H1 (cell line): Measurements from ENCODE around the gene MCUB. TPM values are rescaled to one million over a fixed set of nuclear protein-coding genes. Genes with fewer than 3 reads are reported as not detected.

Experiments used
- CTCF ChIA-PET: fragments of 300-600 bp; sonication (Branson Sonifier 250); formaldehyde crosslinking; loops from one replicate; lab custom pipeline; 2021; ENCODE audit not compliant: partially characterized antibody; lab: Charles Lee
- POLR2A ChIA-PET: fragments of 300-600 bp; sonication (Branson Sonifier 250); formaldehyde crosslinking; loops from one replicate; lab custom pipeline; 2021; ENCODE audit warnings: inconsistent platforms; ENCODE audit not compliant: partially characterized antibody; lab: Charles Lee
- DNase-seq, 2 experiments: peaks; one replicate each; pipeline versions ENCODE4 v3.0.0 to v3.0.0-alpha.2; 2010 to 2022; ENCODE audit warnings: low spot score in 2 of 2, low read depth in 1 of 2, mixed read lengths in 1 of 2
- FAIRE-seq: peaks from 2 replicates; lab custom pipeline; 2011; peaks lifted over from hg19 to GRCh38; lab: Jason Lieb, UNC
- H2AFZ ChIP-seq: 2 replicates; pipeline ENCODE4 v1.8.1; 2012; ENCODE audit warnings: low read length, inconsistent platforms
- H2AK5ac ChIP-seq: 2 replicates; pipeline ENCODE4 v1.6.1; 2013; ENCODE audit warnings: low read depth, low read length
- H2BK120ac ChIP-seq: replicated peaks from 2 replicates; pipeline ENCODE3; 2013; ENCODE audit warnings: low read depth, low read length, inconsistent platforms
- H2BK12ac ChIP-seq: 2 replicates; pipeline ENCODE4 v1.6.1; 2013; ENCODE audit warnings: low read depth, low read length
- H2BK15ac ChIP-seq: 2 replicates; pipeline ENCODE4 v1.6.1; 2013; ENCODE audit warnings: low read length
- H2BK20ac ChIP-seq: 2 replicates; pipeline ENCODE4 v1.6.1; 2013; ENCODE audit warnings: low read length
- H2BK5ac ChIP-seq: 2 replicates; pipeline ENCODE4 v1.6.1; 2013; ENCODE audit warnings: low read depth, low read length
- H3K14ac ChIP-seq: 2 replicates; pipeline ENCODE4 v1.6.1; 2013; ENCODE audit warnings: inconsistent platforms; ENCODE audit not compliant: insufficient read length
- H3K18ac ChIP-seq: 2 replicates; pipeline ENCODE4 v1.6.1; 2013; ENCODE audit warnings: low read length; ENCODE audit errors: extremely low read depth
- H3K23ac ChIP-seq: 2 replicates; pipeline ENCODE4 v1.6.1; 2013; ENCODE audit warnings: inconsistent platforms; ENCODE audit not compliant: insufficient read length
- H3K23me2 ChIP-seq: 2 replicates; pipeline ENCODE4 v1.6.1; 2013; ENCODE audit warnings: low read depth, low read length
- H3K27ac ChIP-seq: 2 replicates; pipeline ENCODE4 v1.6.1; 2011; ENCODE audit warnings: low read depth, low read length, inconsistent platforms
- H3K27me3 ChIP-seq, 4 experiments: replicated peaks in 1 of 4; 1 replicate in 1 of 4; 2 replicates in 3 of 4; pipeline versions ENCODE4 v1.6.1 to v1.8.1; 2011 to 2013; ENCODE audit warnings: low read length in 3 of 4, mild to moderate bottlenecking in 3 of 4, inconsistent platforms in 2 of 4, mixed read lengths in 2 of 4, moderate library complexity in 1 of 4; ENCODE audit not compliant: control insufficient read depth in 3 of 4, insufficient read depth in 3 of 4; ENCODE audit errors: extremely low read depth in 1 of 4
- H3K36me3 ChIP-seq, 4 experiments: 2 replicates each; pipeline versions ENCODE4 v1.6.1 to v1.8.1; 2011 to 2013; ENCODE audit warnings: mild to moderate bottlenecking in 4 of 4, low read length in 3 of 4, moderate library complexity in 2 of 4, control low read depth in 1 of 4, inconsistent platforms in 1 of 4; ENCODE audit not compliant: insufficient read depth in 4 of 4, control insufficient read depth in 2 of 4
- H3K4ac ChIP-seq: replicated peaks from 2 replicates; pipeline ENCODE3; 2013; ENCODE audit warnings: low read length, low read depth, mixed read lengths, inconsistent platforms; ENCODE audit not compliant: insufficient read length
- H3K4me1 ChIP-seq, 4 experiments: replicated peaks in 1 of 4; 1 replicate in 1 of 4; 2 replicates in 3 of 4; pipeline versions ENCODE4 v1.6.1 to v1.8.1; 2011 to 2013; ENCODE audit warnings: low read length in 3 of 4, inconsistent platforms in 2 of 4, mixed read lengths in 1 of 4; ENCODE audit not compliant: insufficient read depth in 4 of 4, control insufficient read depth in 3 of 4
- H3K4me2 ChIP-seq, 2 experiments: 2 replicates each; pipeline versions ENCODE4 v1.6.1 to v1.8.1; 2011 to 2013; ENCODE audit warnings: low read depth in 2 of 2, low read length in 2 of 2, control low read depth in 1 of 2, inconsistent platforms in 1 of 2, mild to moderate bottlenecking in 1 of 2; ENCODE audit not compliant: insufficient read depth in 1 of 2
- H3K4me3 ChIP-seq, 4 experiments: fragments of 200-600, 300-600 bp in 1 of 4; sonication (generic), shearing (Covaris generic), sonication (Bioruptor Twin) in 1 of 4; 2 replicates each; pipeline versions ENCODE4 v1.5.1 to v1.8.1; 2011 to 2016; ENCODE audit warnings: low read length in 4 of 4, low read depth in 3 of 4, control low read depth in 2 of 4, inconsistent platforms in 2 of 4, mild to moderate bottlenecking in 2 of 4, mixed read lengths in 1 of 4, moderate library complexity in 1 of 4; ENCODE audit not compliant: insufficient read depth in 2 of 4; ENCODE audit errors: extremely low read depth in 1 of 4
- H3K56ac ChIP-seq: replicated peaks from 2 replicates; pipeline ENCODE3; 2013; ENCODE audit warnings: low read depth, mild to moderate bottlenecking, mixed read lengths, low read length, inconsistent platforms; ENCODE audit not compliant: insufficient read length
- H3K79me1 ChIP-seq: 2 replicates; pipeline ENCODE4 v1.6.1; 2013; ENCODE audit warnings: low read depth, low read length, control low read depth
- H3K79me2 ChIP-seq, 2 experiments: 2 replicates each; pipeline versions ENCODE4 v1.6.1 to v1.8.1; 2012 to 2013; ENCODE audit warnings: low read length in 2 of 2, mild to moderate bottlenecking in 2 of 2, inconsistent platforms in 1 of 2; ENCODE audit not compliant: insufficient read depth in 2 of 2, control insufficient read depth in 1 of 2
- H3K9ac ChIP-seq, 4 experiments: replicated peaks in 1 of 4; 1 replicate in 1 of 4; 2 replicates in 3 of 4; pipeline versions ENCODE4 v1.6.1 to v1.8.1; 2011 to 2013; ENCODE audit warnings: low read depth in 3 of 4, low read length in 3 of 4, control low read depth in 2 of 4, mild to moderate bottlenecking in 2 of 4, moderate library complexity in 2 of 4, inconsistent platforms in 1 of 4; ENCODE audit errors: extremely low read depth in 1 of 4
- H3K9me3 ChIP-seq, 2 experiments: 2 replicates each; pipeline versions ENCODE4 v1.6.1 to v1.8.1; 2012 to 2013; ENCODE audit warnings: mild to moderate bottlenecking in 2 of 2, moderate library complexity in 2 of 2, control low read depth in 1 of 2, inconsistent platforms in 1 of 2, low read depth in 1 of 2, low read length in 1 of 2, mixed read lengths in 1 of 2; ENCODE audit not compliant: insufficient read depth in 2 of 2
- H4K20me1 ChIP-seq, 2 experiments: replicated peaks in 1 of 2; 2 replicates each; pipeline versions ENCODE3 to v1.8.1; 2011 to 2013; ENCODE audit warnings: inconsistent platforms in 2 of 2, low read length in 2 of 2, mild to moderate bottlenecking in 1 of 2; ENCODE audit not compliant: insufficient read depth in 2 of 2, control insufficient read depth in 1 of 2
- H4K5ac ChIP-seq: 2 replicates; pipeline ENCODE4 v1.6.1; 2013; ENCODE audit warnings: low read length, low read depth, mixed read lengths, inconsistent platforms; ENCODE audit not compliant: insufficient read length
- H4K8ac ChIP-seq: 2 replicates; pipeline ENCODE4 v1.8.0; 2013; ENCODE audit warnings: mild to moderate bottlenecking, moderate library complexity, low read length, inconsistent platforms; ENCODE audit not compliant: insufficient read depth; ENCODE audit errors: extremely low read depth
- H4K91ac ChIP-seq: replicated peaks from 2 replicates; pipeline ENCODE3; 2013; ENCODE audit warnings: low read length, mixed read lengths, inconsistent platforms; ENCODE audit not compliant: insufficient read length
- ASH2L ChIP-seq: fragments of 200-600, 300-600 bp; sonication (generic); IDR thresholded peaks from one replicate; pipeline ENCODE4 v1.7.1; 2017; ENCODE audit warnings: low read length
- CBX5 ChIP-seq: fragments of 300-800, 300-1000 bp; sonication (generic); IDR thresholded peaks from 2 replicates; pipeline ENCODE4 v1.7.1; 2016; ENCODE audit warnings: antibody characterized with exemption, low read length, low read depth
- CHD1 ChIP-seq: IDR thresholded peaks from 2 replicates; pipeline ENCODE4 v1.6.1; 2012; ENCODE audit warnings: low read depth, low read length, improper control_type of control experiment
- EP300 ChIP-seq, 2 experiments: IDR thresholded peaks; 1 replicate in 1 of 2; 2 replicates in 1 of 2; pipeline ENCODE4 v1.6.1; 2011 to 2012; ENCODE audit warnings: low read depth in 2 of 2, low read length in 2 of 2, mild to moderate bottlenecking in 2 of 2, borderline replicate concordance in 1 of 2, inconsistent platforms in 1 of 2, moderate library complexity in 1 of 2
- FOSL1 ChIP-seq: IDR thresholded peaks from 2 replicates; pipeline ENCODE4 v1.6.1; 2011; ENCODE audit warnings: mild to moderate bottlenecking, low read depth, low read length, moderate library complexity; ENCODE audit not compliant: insufficient read depth
- JUND ChIP-seq: IDR thresholded peaks from 2 replicates; pipeline ENCODE4 v1.6.1; 2011; ENCODE audit warnings: mild to moderate bottlenecking, improper control_type of control experiment, low read length
- KDM4A ChIP-seq: IDR thresholded peaks from one replicate; pipeline ENCODE4 v1.7.1; 2012; ENCODE audit warnings: low read depth, mild to moderate bottlenecking, moderate library complexity, low read length, inconsistent platforms; ENCODE audit not compliant: severe bottlenecking
- NANOG ChIP-seq: IDR thresholded peaks from 2 replicates; pipeline ENCODE4 v1.6.1; 2011; ENCODE audit warnings: low read length, low read depth, mild to moderate bottlenecking, inconsistent platforms; ENCODE audit not compliant: insufficient read depth, poor library complexity, severe bottlenecking
- RBBP5 ChIP-seq: IDR thresholded peaks from 2 replicates; pipeline ENCODE4 v1.7.1; 2012; ENCODE audit warnings: low read depth, mild to moderate bottlenecking, inconsistent platforms, low read length, moderate library complexity, borderline replicate concordance
- SIN3A ChIP-seq, 2 experiments: IDR thresholded peaks in 1 of 2; conservative IDR thresholded peaks in 1 of 2; 2 replicates each; pipeline ENCODE4 v1.6.1; 2011 to 2012; ENCODE audit warnings: low read length in 2 of 2, improper control_type of control experiment in 1 of 2, low read depth in 1 of 2, mild to moderate bottlenecking in 1 of 2
- SRF ChIP-seq: IDR thresholded peaks from 2 replicates; pipeline ENCODE4 v1.6.1; 2011; ENCODE audit warnings: mild to moderate bottlenecking, low read depth, low read length, moderate library complexity
- SUZ12 ChIP-seq: fragments of 200-600 bp; sonication (generic); IDR thresholded peaks from 2 replicates; pipeline ENCODE4 v1.6.1; 2012; ENCODE audit warnings: mild to moderate bottlenecking, inconsistent platforms, low read length, moderate library complexity, mixed read lengths
- WGBS, 2 experiments: shearing (Covaris generic) in 1 of 2; methylation state at CpG; one replicate each; pipeline versions ENCODE4 v1.1.6 to v1.1.7; 2013 to 2015; ENCODE audit warnings: low lambda C conversion rate in 2 of 2, mixed read lengths in 2 of 2, inconsistent platforms in 1 of 2, low coverage in 1 of 2, missing lambda C conversion rate in 1 of 2; ENCODE audit not compliant: insufficient replicate concordance in 2 of 2, insufficient coverage in 1 of 2, insufficient read length in 1 of 2; ENCODE audit errors: extremely low coverage in 1 of 2, missing lambda C conversion rate in 1 of 2; 5-methylcytosine and 5-hydroxymethylcytosine counted together
- polyA plus RNA-seq, 7 experiments: library from polyadenylated mRNA; depleted of rRNA in 3 of 7; stranded (reverse) in 5 of 7; unstranded in 2 of 7; fragments of >200 nt in 5 of 7; fragments of 200-250 nt in 2 of 7; gene quantifications; 1 replicate in 5 of 7; 2 replicates in 1 of 7; 4 replicates in 1 of 7; pipeline versions ENCODE4 v1.2.1 to v1.2.3, GENCODE V29; 2011 to 2013; ENCODE audit warnings: missing spikeins in 2 of 7, mixed read lengths in 2 of 7
- total RNA-seq: library from RNA; stranded (reverse); fragmentation: NEBNext Ultra II Directional; extraction: Animal tissue kit (Norgen Biotek cat#: 25700); gene quantifications from 2 replicates; pipeline ENCODE4 v1.2.1, GENCODE V29; 2021
- TF ChIP-seq, protein P1 (sequence below): IDR thresholded peaks from 2 replicates; pipeline ENCODE4 v1.6.1; 2012; ENCODE audit warnings: inconsistent platforms

MCUB gene
- total and polyA plus RNA-seq, 2 of the 8 experiments (the other 6 are each of a cell fraction or from before 2014, with no cell fraction given): 15.2 to 19.4 TPM

DNA sequence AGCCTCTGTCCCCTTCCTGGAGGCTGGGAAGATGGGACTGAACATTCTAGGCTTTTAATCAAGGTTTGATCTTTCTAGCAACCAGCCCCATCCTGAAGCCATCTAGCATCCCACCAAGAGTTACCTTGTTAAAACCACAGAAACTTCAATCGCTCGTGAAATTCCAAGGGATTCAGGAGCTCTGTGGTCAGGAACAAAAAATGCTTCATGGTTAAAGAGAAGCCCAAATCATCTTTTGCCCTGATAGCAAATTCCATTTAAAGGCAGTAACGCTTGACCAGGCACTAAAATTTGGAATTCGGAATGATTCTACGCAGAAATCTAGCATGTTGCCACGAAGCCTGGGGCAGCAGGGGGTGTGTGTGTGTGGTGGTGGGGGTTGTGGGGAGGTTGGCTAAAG is 95.3 kb downstream of the MCUB start:
- CTCF ChIA-PET: interaction anchor here (1.0 to 1.8 kb wide), 5 partner anchors 9 to 171 kb away, joined by 3 to 4 read pairs (median 4); no protein-coding TSS in a partner anchor
- H3K23me2 ChIP-seq: no peaks in the 10 kb centered on the region
- H3K27ac ChIP-seq: no peak overlapping the region
- WGBS, 2 experiments: 63% methylated on average over 6 of the region's 6 CpGs; no CpG with 5 or more reads in 1 of the 2 experiments
- no peaks in the 10 kb centered on the region for H3K9me3 ChIP-seq
- H3K4ac ChIP-seq: no peak overlapping the region
- H3K18ac ChIP-seq: no peak overlapping the region
- H2AK5ac ChIP-seq: no peak overlapping the region
- H2BK5ac ChIP-seq: no peak overlapping the region
- no peaks in the 10 kb centered on the region for H4K20me1 ChIP-seq
- H2BK15ac ChIP-seq: no peak overlapping the region
- TF ChIP-seq KDM4A: no peak
- no peak for TF ChIP-seq CBX5
- no peak for TF ChIP-seq NANOG
- no peak for TF ChIP-seq ASH2L
- TF ChIP-seq JUND: no peak
- no peak for TF ChIP-seq RBBP5
- no peak for TF ChIP-seq SRF
- no peak for TF ChIP-seq SIN3A (conservative IDR thresholded peaks at IDR 0.05 in 1 of 2, IDR thresholded peaks at IDR 0.05 in 1 of 2; ENCODE audit: low read depth in 1 of 2, low read length in 2 of 2)
- TF ChIP-seq EP300 (IDR thresholded peaks at IDR 0.05; ENCODE audit: borderline replicate concordance in 1 of 2, low read depth in 2 of 2, low read length in 2 of 2): no peak
- TF ChIP-seq, protein P1, sequence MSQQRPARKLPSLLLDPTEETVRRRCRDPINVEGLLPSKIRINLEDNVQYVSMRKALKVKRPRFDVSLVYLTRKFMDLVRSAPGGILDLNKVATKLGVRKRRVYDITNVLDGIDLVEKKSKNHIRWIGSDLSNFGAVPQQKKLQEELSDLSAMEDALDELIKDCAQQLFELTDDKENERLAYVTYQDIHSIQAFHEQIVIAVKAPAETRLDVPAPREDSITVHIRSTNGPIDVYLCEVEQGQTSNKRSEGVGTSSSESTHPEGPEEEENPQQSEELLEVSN: no peak
- no peak for TF ChIP-seq CHD1
- no peak for TF ChIP-seq FOSL1
- no peak for TF ChIP-seq SUZ12
- no peak overlapping the region for H3K4me2 ChIP-seq
- no peak overlapping the region for H4K5ac ChIP-seq
- no peak overlapping the region for H3K23ac ChIP-seq
- no peaks in the 10 kb centered on the region for H3K79me2 ChIP-seq
- no peak overlapping the region for H2BK120ac ChIP-seq
- no peak overlapping the region for H2BK20ac ChIP-seq
- H3K4me1 ChIP-seq: peaks cover 0 to 3% (median 0%) of the 10 kb centered on the region in 4 experiments; a peak in 2 of 7 replicates
- FAIRE-seq (no peak), DNase-seq (no peak)
- no peaks in the 10 kb centered on the region for H3K36me3 ChIP-seq
- no peaks in the 10 kb centered on the region for H3K27me3 ChIP-seq
- H3K79me1 ChIP-seq: no peaks in the 10 kb centered on the region; the same call in 1 of the 2 replicates
- no peak overlapping the region for H4K8ac ChIP-seq
- no peak overlapping the region for H2BK12ac ChIP-seq
- no peak overlapping the region for H3K56ac ChIP-seq
- H4K91ac ChIP-seq: no peak overlapping the region
- H2AFZ ChIP-seq: no peak overlapping the region
- H3K4me3 ChIP-seq: no peak overlapping the region
- no peak overlapping the region for H3K14ac ChIP-seq
- POLR2A ChIA-PET: interaction anchor here (0.6 to 1.6 kb wide), 2 partner anchors 9 to 176 kb away, joined by 3 to 4 read pairs; no protein-coding TSS in a partner anchor
- no peak overlapping the region for H3K9ac ChIP-seq
